GM19023 (cell line): ENCODE data around the gene TMSB15C.

ENCODE experiments used
- ATAC-seq: cut with Tn5 transposase; IDR thresholded peaks from one replicate; pipeline ENCODE4 v1.9.1; 2021; ENCODE audit warnings: mild to moderate bottlenecking, moderate library complexity; ENCODE audit not compliant: unreplicated experiment

The TMSB15C gene

DNA sequence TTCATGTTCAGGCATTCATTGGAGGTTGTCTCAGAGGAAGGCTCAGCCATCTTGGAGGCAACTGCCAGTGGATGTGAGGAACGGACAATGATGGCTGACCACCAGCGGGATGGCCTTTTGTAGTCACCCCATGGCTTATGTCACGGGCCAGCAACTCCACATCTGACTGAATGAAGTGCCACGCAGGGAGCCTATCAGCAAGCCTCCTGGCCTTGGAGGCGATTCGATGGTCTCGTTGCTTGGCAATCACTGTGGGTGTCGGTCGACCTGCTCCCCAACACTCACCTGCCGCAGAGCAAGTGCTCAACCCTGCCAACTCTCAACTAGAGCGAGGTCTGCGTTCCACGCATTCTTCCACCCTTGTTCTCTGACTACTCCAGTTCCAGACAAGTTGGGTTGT is 28.9 kb downstream of the TMSB15C start:
- ATAC-seq = no peak

GRCh38 chrX:104045642-104046041 is 30.4 kb downstream of the TMSB15C start:
- ATAC-seq = no peak

GRCh38 chrX:104041003-104041402 is 35.0 kb downstream of the TMSB15C start:
- ATAC-seq = no peak

- no peak for ATAC-seq
Measured at GRCh38 chrX:104039689-104040505, 36.1 kb downstream of the TMSB15C start, which contains the start of gene H2BW2. Gene H2BW2, plus strand, starts transcription at chrX:104039956. Its CDS starts 39 bp downstream, at chrX:104039995.
